OCI-M2 (cell line): ENCODE data around the gene TSPAN5.

ENCODE experiments used
- DNase-seq: peaks from one replicate; lab custom pipeline; 2025; ENCODE audit not compliant: unreplicated experiment; lab: John Stamatoyannopoulos, UW

The TSPAN5 gene

GRCh38 chr4:98620087-98620784, 38.2 kb downstream of the TSPAN5 start:
- DNase-seq, result no peak

- no peak for DNase-seq
These were observed 39.2 kb downstream of the TSPAN5 start for GRCh38 chr4:98619180-98619579.

- DNase-seq, result no peak
These were observed 39.7 kb downstream of the TSPAN5 start for GRCh38 chr4:98618680-98619079.

GRCh38 chr4:98617358-98618047, 40.9 kb downstream of the TSPAN5 start:
- DNase-seq, result no peak

GRCh38 chr4:98615991-98616390, 42.4 kb downstream of the TSPAN5 start:
- no peak for DNase-seq

- DNase-seq, result no peak
These were observed 43.7 kb downstream of the TSPAN5 start for GRCh38 chr4:98614662-98615061.

GRCh38 chr4:98614094-98614493, 44.3 kb downstream of the TSPAN5 start:
- no peak for DNase-seq

GRCh38 chr4:98613453-98614075, 44.8 kb downstream of the TSPAN5 start:
- DNase-seq, result no peak

GRCh38 chr4:98612318-98613250, 45.8 kb downstream of the TSPAN5 start:
- DNase-seq, result no peak

GRCh38 chr4:98611677-98612317, 46.6 kb downstream of the TSPAN5 start:
- DNase-seq, result no peak

GRCh38 chr4:98610926-98611676, 47.3 kb downstream of the TSPAN5 start:
- DNase-seq, result no peak

- DNase-seq, result no peak
These were observed 48.0 kb downstream of the TSPAN5 start for GRCh38 chr4:98610431-98610830.

GRCh38 chr4:98609934-98610333, 48.5 kb downstream of the TSPAN5 start:
- no peak for DNase-seq

- DNase-seq, result no peak
These were observed 50.1 kb downstream of the TSPAN5 start for GRCh38 chr4:98608356-98608755.

GRCh38 chr4:98606894-98607293, 51.5 kb downstream of the TSPAN5 start:
- DNase-seq, result no peak

GRCh38 chr4:98605216-98605615, 53.2 kb downstream of the TSPAN5 start:
- DNase-seq, result no peak

- DNase-seq, result no peak
These were observed 53.7 kb downstream of the TSPAN5 start for GRCh38 chr4:98604723-98605122.

- DNase-seq, result no peak
These were observed 54.5 kb downstream of the TSPAN5 start for GRCh38 chr4:98603683-98604521.

- DNase-seq, result no peak
These were observed 56.1 kb downstream of the TSPAN5 start for GRCh38 chr4:98602270-98602669.
